22Rv1 (cell line): ENCODE measurements around the gene ALKBH5.
A peak's percentile ranks its signal among the peaks of the same experiment; 100 is the strongest.

Experiments used
- H3K27ac ChIP-seq: fragments of 450-650 bp; 2 replicates; pipeline ENCODE4 v1.5.1; 2017
- ZFX ChIP-seq: fragments of 450-650 bp; IDR thresholded peaks from 2 replicates; pipeline ENCODE4 v1.6.1; 2017; ENCODE audit warnings: antibody characterized with exemption, borderline replicate concordance
- TF ChIP-seq, protein P1 (sequence below): fragments of 450-650 bp; IDR thresholded peaks from 2 replicates; pipeline ENCODE4 v1.5.1; 2017; ENCODE audit warnings: mild to moderate bottlenecking

The ALKBH5 gene

DNA sequence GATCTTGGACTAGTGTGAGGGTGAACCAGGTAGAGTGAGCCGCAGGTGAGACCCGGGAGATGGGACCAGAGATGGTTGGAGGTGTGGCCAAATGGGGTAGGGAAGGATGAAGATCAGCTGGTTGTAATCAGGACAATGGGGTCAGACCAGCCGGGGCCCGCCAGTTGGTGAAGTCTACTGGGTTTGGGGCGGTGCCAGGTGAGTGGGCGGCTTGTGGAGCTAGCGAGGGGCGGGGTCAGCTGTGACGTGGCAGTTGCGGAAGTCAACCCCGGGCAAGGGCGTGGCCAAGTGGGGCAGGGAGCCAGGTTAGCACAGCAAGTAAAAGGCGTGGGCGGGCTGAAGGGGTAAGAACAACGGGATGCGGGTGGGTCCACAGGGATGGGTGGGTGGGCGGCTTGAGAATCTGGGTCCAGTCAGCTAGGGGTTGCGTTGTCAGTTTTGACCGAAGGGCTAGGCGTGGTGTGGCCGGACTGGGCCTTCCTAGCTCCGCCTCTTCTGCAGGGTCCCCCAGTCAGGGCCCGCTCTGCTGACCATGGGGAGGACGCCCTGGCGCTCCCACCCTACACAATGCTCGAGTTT is 25.5 kb upstream of the ALKBH5 start:
- TF ChIP-seq ZFX = no peak
- TF ChIP-seq, protein P1, sequence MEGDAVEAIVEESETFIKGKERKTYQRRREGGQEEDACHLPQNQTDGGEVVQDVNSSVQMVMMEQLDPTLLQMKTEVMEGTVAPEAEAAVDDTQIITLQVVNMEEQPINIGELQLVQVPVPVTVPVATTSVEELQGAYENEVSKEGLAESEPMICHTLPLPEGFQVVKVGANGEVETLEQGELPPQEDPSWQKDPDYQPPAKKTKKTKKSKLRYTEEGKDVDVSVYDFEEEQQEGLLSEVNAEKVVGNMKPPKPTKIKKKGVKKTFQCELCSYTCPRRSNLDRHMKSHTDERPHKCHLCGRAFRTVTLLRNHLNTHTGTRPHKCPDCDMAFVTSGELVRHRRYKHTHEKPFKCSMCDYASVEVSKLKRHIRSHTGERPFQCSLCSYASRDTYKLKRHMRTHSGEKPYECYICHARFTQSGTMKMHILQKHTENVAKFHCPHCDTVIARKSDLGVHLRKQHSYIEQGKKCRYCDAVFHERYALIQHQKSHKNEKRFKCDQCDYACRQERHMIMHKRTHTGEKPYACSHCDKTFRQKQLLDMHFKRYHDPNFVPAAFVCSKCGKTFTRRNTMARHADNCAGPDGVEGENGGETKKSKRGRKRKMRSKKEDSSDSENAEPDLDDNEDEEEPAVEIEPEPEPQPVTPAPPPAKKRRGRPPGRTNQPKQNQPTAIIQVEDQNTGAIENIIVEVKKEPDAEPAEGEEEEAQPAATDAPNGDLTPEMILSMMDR = no peak
- H3K27ac ChIP-seq = no peak overlapping the region

DNA sequence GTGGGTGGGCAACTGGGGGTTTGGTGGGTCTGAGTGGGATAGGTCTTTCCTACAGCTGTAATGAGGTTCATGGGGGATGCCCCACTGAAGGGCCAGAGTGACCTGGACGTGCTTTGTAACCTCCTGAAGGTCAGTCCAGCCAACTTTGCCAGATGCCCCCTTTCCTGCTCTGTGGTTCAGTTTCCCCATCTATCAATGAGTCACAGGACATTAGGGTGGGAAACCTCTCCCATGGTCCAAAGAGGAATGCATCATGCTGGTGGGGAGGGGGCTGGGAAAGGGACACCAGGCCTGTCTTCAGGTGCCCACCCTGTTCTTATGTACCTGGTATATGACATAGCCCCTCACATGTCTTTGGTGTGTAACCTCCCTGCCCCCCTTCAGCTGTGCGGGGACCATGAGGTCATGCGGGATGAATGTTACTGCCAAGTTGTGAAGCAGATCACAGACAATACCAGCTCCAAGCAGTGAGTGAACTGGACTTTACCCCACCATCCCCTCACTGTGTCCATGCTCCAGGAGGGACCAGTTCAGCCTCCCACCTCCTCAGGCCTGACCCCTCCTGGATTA is 24.0 kb upstream of the ALKBH5 start:
- TF ChIP-seq, protein P1 = no peak
- TF ChIP-seq ZFX = no peak

DNA sequence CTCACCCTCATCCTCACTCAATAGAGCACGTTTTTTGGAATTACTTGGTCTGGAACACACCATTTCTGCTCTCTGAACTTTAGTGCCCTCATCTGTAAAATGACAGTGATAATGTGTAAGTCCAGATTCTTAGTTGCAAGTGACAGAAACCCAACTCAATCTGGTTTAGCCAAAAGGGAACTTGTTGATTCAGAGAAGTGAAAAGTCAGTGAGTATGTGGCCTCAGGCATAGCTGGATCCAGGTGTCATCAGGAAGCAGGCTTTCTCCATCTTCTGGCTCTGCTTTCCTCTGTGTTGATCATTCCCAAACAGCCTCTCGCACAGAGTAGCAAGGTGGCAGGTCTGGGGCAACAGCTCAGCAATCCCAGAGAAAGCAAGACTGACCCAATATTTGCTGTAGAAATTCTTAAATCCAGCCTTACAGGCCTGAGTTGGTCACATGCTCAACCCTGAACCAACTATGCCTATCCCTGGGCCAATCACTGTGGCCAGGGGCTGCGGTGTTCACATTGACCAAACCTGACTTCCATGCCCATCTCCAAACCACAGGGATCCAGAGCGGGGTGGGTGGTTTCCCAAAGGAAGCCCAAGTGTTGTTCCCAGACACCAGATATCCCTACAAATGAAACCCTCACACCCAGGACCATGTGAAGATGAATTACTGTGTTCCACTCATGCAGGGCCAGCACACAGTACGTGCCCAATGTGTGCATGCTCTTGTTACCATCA is 23.3 kb upstream of the ALKBH5 start:
- TF ChIP-seq ZFX = no peak
- TF ChIP-seq, protein P1 = no peak
- no peak overlapping the region for H3K27ac ChIP-seq

More for the DNA sequence above, 24.0 kb upstream of the ALKBH5 start:
- no peak overlapping the region for H3K27ac ChIP-seq

DNA sequence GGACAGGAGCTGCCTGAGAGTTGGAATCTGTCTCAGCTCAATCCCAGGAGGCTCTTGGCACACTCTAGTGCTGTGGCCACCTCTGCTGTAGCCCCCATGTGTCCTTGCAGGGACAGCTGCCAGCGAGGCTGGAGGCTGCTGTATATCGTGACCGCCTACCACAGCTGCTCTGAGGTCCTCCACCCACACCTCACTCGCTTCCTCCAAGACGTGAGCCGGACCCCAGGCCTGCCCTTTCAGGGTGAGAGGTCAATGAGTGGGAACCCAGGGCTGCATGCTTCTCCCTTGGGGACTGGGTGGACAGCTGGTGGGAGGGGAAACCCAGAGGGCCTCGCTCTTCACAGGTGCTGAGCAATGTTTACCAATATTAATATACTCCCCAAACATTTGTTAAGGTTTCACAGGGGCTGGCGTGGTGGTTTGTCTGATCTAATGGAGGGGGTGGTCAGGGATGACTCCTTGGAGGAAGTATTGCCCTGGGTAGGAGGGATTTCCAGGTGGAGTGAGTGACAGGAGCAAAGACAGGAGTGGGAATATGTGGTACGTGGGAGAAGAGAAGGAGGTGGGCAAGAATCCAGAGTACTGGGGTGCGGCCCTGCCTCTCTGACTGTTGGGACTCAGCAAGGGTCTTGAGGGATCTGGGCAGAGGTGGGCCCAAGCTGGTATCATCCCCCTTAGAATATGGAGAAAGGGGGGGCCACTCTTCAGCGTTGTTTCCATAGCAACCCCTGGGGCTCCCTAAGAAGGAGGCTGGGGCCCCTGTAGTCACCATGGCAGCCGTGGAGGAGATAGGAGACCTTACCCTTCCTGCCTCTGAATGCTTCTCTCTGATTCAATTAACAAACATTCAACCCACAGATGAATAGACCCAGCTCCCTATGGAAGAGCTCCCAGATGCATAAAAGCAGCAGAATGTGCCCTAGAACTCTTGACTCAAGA is 22.2 kb upstream of the ALKBH5 start:
- H3K27ac ChIP-seq = no peak overlapping the region
- TF ChIP-seq ZFX = no peak
- TF ChIP-seq, protein P1 = no peak

DNA sequence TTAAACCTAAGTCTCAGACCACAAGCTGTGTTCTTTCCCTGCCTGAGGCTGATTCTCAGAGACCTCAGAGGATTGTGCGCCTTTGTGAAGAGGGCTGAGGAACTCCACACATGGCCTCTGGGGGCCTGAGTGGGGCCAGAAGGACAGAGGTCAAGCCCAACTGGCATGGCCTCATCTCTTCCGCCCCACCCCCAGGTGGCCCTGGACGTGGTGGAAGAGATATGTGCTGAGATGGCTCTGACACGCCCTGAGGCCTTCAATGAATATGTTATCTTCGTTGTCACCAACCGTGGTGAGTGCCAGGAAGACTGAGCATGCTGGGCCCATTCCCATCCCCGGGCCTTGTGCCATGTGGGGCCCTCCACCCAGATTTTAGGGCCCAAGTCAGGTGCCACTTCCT is 20.1 kb upstream of the ALKBH5 start:
- H3K27ac ChIP-seq = no peak overlapping the region
- TF ChIP-seq, protein P1 = no peak
- no peak for TF ChIP-seq ZFX

DNA sequence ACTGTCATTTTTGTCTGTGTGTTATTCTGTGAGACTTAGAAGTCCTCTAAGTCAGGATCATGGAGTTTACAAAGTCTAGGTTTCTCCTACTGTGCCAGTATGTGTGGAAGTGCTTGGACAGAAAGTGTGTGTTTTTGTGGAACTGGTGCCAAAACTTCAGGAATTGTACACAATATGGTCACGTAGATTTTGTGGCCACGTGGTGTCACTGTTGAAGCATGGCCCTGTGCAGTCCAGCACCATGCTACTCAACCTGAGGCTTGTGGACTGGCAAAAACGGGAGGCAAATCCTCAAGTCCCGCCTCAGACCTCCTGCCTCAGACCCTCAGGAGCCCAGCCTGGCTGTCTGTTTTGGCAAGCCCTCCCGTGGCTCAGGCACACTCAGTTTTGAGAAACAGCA is 16.7 kb upstream of the ALKBH5 start:
- H3K27ac ChIP-seq = no peak overlapping the region
- TF ChIP-seq, protein P1 = peak; percentile 35
- no peak for TF ChIP-seq ZFX
